Measurements from ENCODE around the gene CNIH3. TPM values are rescaled to one million over a fixed set of nuclear protein-coding genes. Genes with fewer than 3 reads are reported as not detected.

Gene CNIH3
- total RNA-seq, 4 donors from 2014 or later: 1.9 to 7.0 (median 4.0) TPM

DNA sequence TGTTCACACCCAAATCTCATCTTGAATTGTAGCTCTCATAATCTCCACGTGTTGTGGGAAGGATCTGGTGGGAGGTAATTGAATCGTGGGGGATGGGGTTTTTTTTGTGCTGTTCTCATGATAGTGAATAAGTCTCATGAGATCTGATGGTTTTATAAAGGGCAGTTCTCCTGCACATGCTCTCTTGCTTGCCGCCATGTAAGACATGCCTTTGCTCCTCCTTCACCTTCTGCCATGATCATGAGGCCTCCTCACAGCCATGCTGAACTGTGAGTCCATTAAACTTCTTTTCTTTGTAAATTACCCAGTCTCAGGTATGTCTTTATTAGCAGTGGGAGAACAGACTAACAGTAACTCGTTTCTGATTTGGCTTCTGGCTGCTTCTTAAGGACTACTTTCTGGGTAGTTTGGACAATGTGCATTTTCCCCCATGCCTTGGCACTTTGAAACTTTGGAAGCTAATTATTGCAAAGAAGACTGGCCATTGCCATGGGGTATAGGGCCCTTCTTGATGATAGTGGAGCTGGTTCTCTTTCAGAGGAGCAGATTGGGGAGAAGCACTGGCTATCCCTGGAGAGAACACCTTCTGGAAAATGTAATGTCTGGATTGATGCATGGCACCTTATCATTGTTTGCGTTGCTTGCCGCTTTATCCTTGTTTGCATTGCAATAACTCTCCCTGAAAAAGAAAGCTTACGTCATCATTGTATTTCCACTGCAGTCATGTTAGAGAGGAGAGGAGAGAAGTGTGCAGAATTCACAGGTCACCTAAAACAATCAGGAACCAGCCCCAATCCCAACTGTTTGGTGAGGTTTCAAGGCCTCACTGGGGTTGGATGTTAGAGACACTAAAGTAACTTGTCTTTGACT is 5.9 kb downstream of the CNIH3 start:
- Histone ChIP-seq H3K4me3 (replicated peaks in 1 of 3) (no peak overlapping the region), H3K27ac (no peak overlapping the region), H3K27me3 (peaks cover 5% of the 10 kb centered on the region), H3K36me3 (no peaks in the 10 kb centered on the region), H3K4me1 (peaks cover 2 to 5% of the 10 kb centered on the region in 2 donors), H3K9me3 (no peaks in the 10 kb centered on the region)
- intact Hi-C loops (cut with DNase I): no loop called here
- 87 to 92% methylated on average over 7 of the region's 7 CpGs for WGBS, 2 donors
- TF ChIP-seq, protein P1, sequence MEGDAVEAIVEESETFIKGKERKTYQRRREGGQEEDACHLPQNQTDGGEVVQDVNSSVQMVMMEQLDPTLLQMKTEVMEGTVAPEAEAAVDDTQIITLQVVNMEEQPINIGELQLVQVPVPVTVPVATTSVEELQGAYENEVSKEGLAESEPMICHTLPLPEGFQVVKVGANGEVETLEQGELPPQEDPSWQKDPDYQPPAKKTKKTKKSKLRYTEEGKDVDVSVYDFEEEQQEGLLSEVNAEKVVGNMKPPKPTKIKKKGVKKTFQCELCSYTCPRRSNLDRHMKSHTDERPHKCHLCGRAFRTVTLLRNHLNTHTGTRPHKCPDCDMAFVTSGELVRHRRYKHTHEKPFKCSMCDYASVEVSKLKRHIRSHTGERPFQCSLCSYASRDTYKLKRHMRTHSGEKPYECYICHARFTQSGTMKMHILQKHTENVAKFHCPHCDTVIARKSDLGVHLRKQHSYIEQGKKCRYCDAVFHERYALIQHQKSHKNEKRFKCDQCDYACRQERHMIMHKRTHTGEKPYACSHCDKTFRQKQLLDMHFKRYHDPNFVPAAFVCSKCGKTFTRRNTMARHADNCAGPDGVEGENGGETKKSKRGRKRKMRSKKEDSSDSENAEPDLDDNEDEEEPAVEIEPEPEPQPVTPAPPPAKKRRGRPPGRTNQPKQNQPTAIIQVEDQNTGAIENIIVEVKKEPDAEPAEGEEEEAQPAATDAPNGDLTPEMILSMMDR (IDR thresholded peaks at IDR 0.05): no peak
- no peak for TF ChIP-seq POLR2A (IDR thresholded peaks at IDR 0.05)
- DNase-seq: no peak

- Histone ChIP-seq H3K27ac (no peak overlapping the region), H3K36me3 (no peaks in the 10 kb centered on the region), H3K4me3 (replicated peaks in 1 of 3) (no peak overlapping the region), H3K9me3 (no peaks in the 10 kb centered on the region), H3K4me1 (no peaks in the 10 kb centered on the region), H3K27me3 (peaks cover 3% of the 10 kb centered on the region)
- DNase-seq: no peak
- WGBS, 2 donors: 96 to 100% methylated on average over 2 of the region's 2 CpGs
- TF ChIP-seq, protein P1 (IDR thresholded peaks at IDR 0.05): no peak
- TF ChIP-seq POLR2A (IDR thresholded peaks at IDR 0.05): no peak
- intact Hi-C loops (cut with DNase I): no loop called here
These were observed 6.7 kb downstream of the CNIH3 start for GRCh38 chr1:224622831-224623230.

DNA sequence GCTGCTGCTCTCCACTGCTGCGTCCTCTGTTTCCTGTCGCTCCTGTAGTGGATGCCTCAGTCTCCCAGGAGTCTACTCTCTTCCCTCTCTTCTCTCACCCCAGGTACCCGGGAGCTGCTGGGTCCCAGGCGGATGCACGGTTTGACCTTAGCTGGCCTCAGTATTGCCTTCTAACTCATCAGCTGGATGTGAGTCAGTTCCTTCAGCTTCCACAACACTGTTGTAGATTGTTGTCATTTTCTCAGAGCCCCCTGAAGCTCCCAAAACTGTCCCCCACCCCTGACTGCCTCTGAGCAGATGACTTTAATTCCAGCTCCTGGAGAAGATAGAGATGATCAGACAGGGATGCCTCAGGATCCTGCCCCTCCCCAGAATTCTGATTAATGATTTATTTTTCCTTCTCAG is 7.2 kb downstream of the CNIH3 start:
- Histone ChIP-seq H3K4me3 (replicated peaks in 1 of 3) (no peak overlapping the region), H3K27me3 (no peaks in the 10 kb centered on the region), H3K36me3 (no peaks in the 10 kb centered on the region), H3K9me3 (no peaks in the 10 kb centered on the region), H3K4me1 (no peaks in the 10 kb centered on the region), H3K27ac (no peak overlapping the region)
- DNase-seq: no peak
- intact Hi-C loops (cut with DNase I): no loop called here
- 82 to 87% methylated on average over 5 of the region's 5 CpGs for WGBS, 2 donors
- no peak for TF ChIP-seq POLR2A (IDR thresholded peaks at IDR 0.05)

DNA sequence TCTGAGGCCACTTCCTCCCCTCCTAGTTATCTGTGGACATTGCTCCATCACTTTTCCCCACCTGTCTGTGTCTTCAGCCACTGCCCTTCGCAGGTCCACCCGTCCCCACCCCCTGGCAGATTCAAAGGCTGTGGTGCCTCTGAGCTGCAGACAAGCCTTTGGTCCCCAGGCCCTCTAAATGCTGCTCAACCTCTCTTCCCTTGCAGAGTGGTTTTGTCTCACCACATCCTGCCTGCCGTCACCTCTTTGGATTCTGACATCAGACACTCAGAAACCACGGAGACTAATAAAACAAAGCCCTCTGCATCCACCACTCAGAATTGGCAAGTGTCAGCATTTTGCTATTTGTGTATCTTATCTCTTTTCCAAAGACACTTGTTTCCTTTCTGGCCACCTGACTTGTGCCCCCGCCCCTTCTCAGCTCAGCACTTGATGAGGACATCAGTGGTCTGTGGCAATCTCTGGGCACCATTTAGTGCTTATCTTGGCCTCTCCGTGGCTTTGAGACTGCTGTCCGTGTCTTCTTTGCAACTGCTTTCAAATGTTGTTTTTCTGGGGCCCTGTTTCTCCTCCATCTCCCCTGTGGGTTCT is 7.7 kb downstream of the CNIH3 start:
- no peak overlapping the region for H3K27ac ChIP-seq
- no peaks in the 10 kb centered on the region for H3K36me3 ChIP-seq
- TF ChIP-seq, protein P1 (IDR thresholded peaks at IDR 0.05): no peak
- no peak for TF ChIP-seq POLR2A (IDR thresholded peaks at IDR 0.05)
- no peaks in the 10 kb centered on the region for H3K9me3 ChIP-seq
- no peaks in the 10 kb centered on the region for H3K27me3 ChIP-seq
- H3K4me1 ChIP-seq: no peaks in the 10 kb centered on the region
- 54 to 56% methylated on average over 7 of the region's 7 CpGs for WGBS, 2 donors
- DNase-seq: no peak
- H3K4me3 ChIP-seq (replicated peaks in 1 of 3): no peak overlapping the region
- intact Hi-C loops (cut with DNase I): no loop called here

GRCh38 chr1:224624432-224624831 is 8.3 kb downstream of the CNIH3 start:
- no peaks in the 10 kb centered on the region for H3K27me3 ChIP-seq
- H3K4me1 ChIP-seq: no peaks in the 10 kb centered on the region
- H3K36me3 ChIP-seq: no peaks in the 10 kb centered on the region
- no peak overlapping the region for H3K27ac ChIP-seq
- 92 to 93% methylated on average over 4 of the region's 4 CpGs for WGBS, 2 donors
- TF ChIP-seq POLR2A (IDR thresholded peaks at IDR 0.05): no peak
- TF ChIP-seq, protein P1 (IDR thresholded peaks at IDR 0.05): no peak
- H3K9me3 ChIP-seq: no peaks in the 10 kb centered on the region
- DNase-seq: no peak
- intact Hi-C loops (cut with DNase I): no loop called here
- no peak overlapping the region for H3K4me3 ChIP-seq (replicated peaks in 1 of 3)
